Activated B cell treated with CpG ODN at 0.5 μM for 24 hours (primary cell): Measurements from ENCODE around the gene GPR39. TPM values are rescaled to one million over a fixed set of nuclear protein-coding genes. Genes with fewer than 3 reads are reported as not detected.

ENCODE experiments used
- ATAC-seq: fragments of 200-7000 bp; cut with Tn5 transposase; one replicate; pipeline ENCODE4 v1.10.0; 2021; ENCODE audit warnings: low read depth, mild to moderate bottlenecking, moderate library complexity
- CTCF ChIA-PET: fragments of 350-600 bp; sonication (Branson Sonifier 250); formaldehyde crosslinking; loops from one replicate; lab custom pipeline; 2021; ENCODE audit warnings: antibody characterized with exemption; lab: Charles Lee
- POLR2A ChIA-PET: fragments of 350-600 bp; sonication (Branson Sonifier 250); formaldehyde crosslinking; loops from one replicate; lab custom pipeline; 2021; ENCODE audit warnings: antibody characterized with exemption; lab: Charles Lee
- DNase-seq: peaks from one replicate; pipeline ENCODE4 v3.0.0; 2022
- H3K27ac Mint-ChIP-seq: one replicate; pipeline ENCODE4 v1.8.0; 2020; ENCODE audit warnings: mixed read lengths
- H3K27me3 Mint-ChIP-seq: one replicate; pipeline ENCODE4 v1.8.0; 2021; ENCODE audit warnings: mixed read lengths
- H3K36me3 Mint-ChIP-seq: one replicate; pipeline ENCODE4 v1.8.0; 2021; ENCODE audit warnings: low read depth, mixed read lengths
- H3K4me1 Mint-ChIP-seq: one replicate; pipeline ENCODE4 v1.8.0; 2021; ENCODE audit warnings: mixed read lengths
- H3K4me3 Mint-ChIP-seq: one replicate; pipeline ENCODE4 v1.8.0; 2020; ENCODE audit warnings: mild to moderate bottlenecking, mixed read lengths
- H3K9me3 Mint-ChIP-seq: one replicate; pipeline ENCODE4 v1.8.0; 2020; ENCODE audit warnings: mixed read lengths
- CTCF ChIP-seq: fragments of 200-600 bp; IDR thresholded peaks from one replicate; pipeline ENCODE4 v1.8.0; 2022; ENCODE audit warnings: antibody characterized with exemption, mild to moderate bottlenecking
- intact Hi-C: fragments of 100-400 bp; cut with micrococcal nuclease; formaldehyde crosslinking; loops from one replicate; pipeline ENCODE4 v1.15.1; 2024
- total RNA-seq: library from RNA; stranded (reverse); gene quantifications from 2 replicates; pipeline ENCODE4 v1.2.3, GENCODE V29; 2022

GPR39 gene
- total RNA-seq, 1 donor from 2014 or later = not detected

DNA sequence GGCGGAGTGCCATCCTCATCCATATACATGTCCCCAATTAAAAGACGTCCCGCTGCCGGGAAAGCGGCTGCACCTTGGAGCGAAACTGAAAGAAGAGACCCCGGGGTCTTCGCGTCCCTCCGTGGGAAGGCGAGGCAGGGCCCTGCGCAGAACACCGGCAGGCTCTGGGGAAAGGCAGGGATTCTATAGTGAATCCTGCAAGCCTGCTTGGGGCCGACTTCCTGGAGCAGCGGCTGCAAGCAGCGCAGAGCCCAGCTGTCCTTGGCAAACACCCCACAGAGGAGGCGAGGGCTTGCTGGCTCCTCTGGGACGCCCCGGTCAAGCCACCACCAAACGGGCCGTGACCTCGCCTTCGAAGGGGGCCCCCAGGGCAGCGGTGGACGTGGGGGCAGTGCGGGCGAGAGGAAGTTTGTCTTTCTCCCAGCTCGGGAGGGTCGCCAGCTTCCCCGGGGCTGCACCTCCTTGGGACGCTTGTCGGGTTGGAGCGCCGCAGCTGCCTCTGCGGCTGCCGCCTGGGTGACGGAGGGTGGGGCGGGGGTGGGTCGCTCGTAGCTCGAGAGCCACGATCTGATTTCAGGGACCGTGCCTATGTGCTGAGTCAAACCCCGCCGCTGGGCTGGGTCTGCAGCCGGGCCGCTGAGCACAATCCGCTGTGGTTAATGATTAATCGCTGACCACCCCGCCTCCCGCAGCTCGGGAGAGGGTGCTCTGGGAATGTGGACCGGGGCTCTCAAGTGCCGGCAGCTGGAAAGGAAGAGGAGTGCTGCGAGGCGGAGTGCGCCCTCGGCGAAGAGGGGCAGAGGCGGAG is 486 bp upstream of the GPR39 start:
- CTCF ChIA-PET = no interaction called here
- Mint-ChIP-seq H3K4me1 (no peaks in the 10 kb centered on the region), H3K27me3 (peaks cover 33% of the 10 kb centered on the region), H3K4me3 (no peak overlapping the region), H3K36me3 (no peaks in the 10 kb centered on the region), H3K9me3 (no peaks in the 10 kb centered on the region), H3K27ac (no peak overlapping the region)
- no peak for DNase-seq
- POLR2A ChIA-PET = no interaction called here
- intact Hi-C loops = no loop called here
- ATAC-seq = no peak
- no peak for TF ChIP-seq CTCF

DNA sequence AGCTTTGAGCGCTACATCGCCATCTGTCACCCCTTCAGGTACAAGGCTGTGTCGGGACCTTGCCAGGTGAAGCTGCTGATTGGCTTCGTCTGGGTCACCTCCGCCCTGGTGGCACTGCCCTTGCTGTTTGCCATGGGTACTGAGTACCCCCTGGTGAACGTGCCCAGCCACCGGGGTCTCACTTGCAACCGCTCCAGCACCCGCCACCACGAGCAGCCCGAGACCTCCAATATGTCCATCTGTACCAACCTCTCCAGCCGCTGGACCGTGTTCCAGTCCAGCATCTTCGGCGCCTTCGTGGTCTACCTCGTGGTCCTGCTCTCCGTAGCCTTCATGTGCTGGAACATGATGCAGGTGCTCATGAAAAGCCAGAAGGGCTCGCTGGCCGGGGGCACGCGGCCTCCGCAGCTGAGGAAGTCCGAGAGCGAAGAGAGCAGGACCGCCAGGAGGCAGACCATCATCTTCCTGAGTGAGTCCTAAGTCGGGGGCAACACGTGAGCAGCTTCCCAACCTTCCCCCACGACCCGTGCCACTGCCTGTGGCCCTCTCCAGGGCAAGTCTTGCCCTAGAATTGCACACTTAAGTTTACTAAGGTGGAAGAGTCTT is 928 bp downstream of the GPR39 start:
- no peak for DNase-seq
- intact Hi-C loops = no loop called here
- no peak for TF ChIP-seq CTCF
- H3K36me3 Mint-ChIP-seq = no peaks in the 10 kb centered on the region
- POLR2A ChIA-PET = no interaction called here
- CTCF ChIA-PET = no interaction called here
- ATAC-seq = no peak
- H3K27me3 Mint-ChIP-seq = peaks cover 33% of the 10 kb centered on the region
- H3K27ac Mint-ChIP-seq = no peak overlapping the region
- no peaks in the 10 kb centered on the region for H3K4me1 Mint-ChIP-seq
- H3K4me3 Mint-ChIP-seq = no peak overlapping the region
- H3K9me3 Mint-ChIP-seq = no peaks in the 10 kb centered on the region

DNA sequence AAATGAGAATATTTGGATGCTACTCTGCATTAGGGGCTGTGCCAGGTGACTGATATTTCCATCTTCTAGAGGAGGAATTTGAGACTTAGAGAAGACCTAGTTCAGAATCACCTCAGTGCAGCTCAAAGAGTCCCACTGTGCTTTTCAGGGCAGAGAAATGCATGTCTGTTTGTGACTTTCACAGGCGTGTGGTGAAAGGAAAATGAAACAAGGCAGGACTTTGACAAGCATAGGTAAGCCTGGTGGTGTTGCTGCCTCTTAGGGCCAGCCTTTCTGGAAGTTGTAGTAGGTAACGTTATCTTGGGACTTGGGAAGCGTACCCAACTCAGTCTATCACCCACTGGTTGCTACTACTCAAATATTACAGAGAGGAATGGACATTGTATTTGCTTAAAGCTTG is 2.6 kb downstream of the GPR39 start:
- CTCF ChIA-PET = no interaction called here
- Mint-ChIP-seq H3K9me3 (no peaks in the 10 kb centered on the region), H3K36me3 (no peaks in the 10 kb centered on the region), H3K4me1 (no peaks in the 10 kb centered on the region), H3K4me3 (no peak overlapping the region), H3K27me3 (peaks cover 31% of the 10 kb centered on the region), H3K27ac (no peak overlapping the region)
- intact Hi-C loops = no loop called here
- DNase-seq (no peak), ATAC-seq (no peak)
- POLR2A ChIA-PET = no interaction called here
- TF ChIP-seq CTCF = no peak

- H3K27me3 Mint-ChIP-seq = peaks cover 28% of the 10 kb centered on the region
- CTCF ChIA-PET = no interaction called here
- DNase-seq (no peak), ATAC-seq (no peak)
- POLR2A ChIA-PET = no interaction called here
- TF ChIP-seq CTCF = no peak
- intact Hi-C loops = no loop called here
- no peaks in the 10 kb centered on the region for H3K9me3 Mint-ChIP-seq
- H3K4me1 Mint-ChIP-seq = no peaks in the 10 kb centered on the region
- no peak overlapping the region for H3K27ac Mint-ChIP-seq
- no peak overlapping the region for H3K4me3 Mint-ChIP-seq
- no peaks in the 10 kb centered on the region for H3K36me3 Mint-ChIP-seq
Observed at GRCh38 chr2:132419941-132420340, 3.3 kb downstream of the GPR39 start.

- TF ChIP-seq CTCF = no peak
- Mint-ChIP-seq H3K9me3 (no peaks in the 10 kb centered on the region), H3K4me3 (no peak overlapping the region), H3K36me3 (no peaks in the 10 kb centered on the region), H3K27ac (no peak overlapping the region), H3K4me1 (no peaks in the 10 kb centered on the region), H3K27me3 (peaks cover 17% of the 10 kb centered on the region)
- CTCF ChIA-PET = no interaction called here
- intact Hi-C loops = no loop called here
- no peak for DNase-seq
- ATAC-seq = no peak
- POLR2A ChIA-PET = no interaction called here
Observed at GRCh38 chr2:132420816-132421805, 4.5 kb downstream of the GPR39 start.
